Adipocyte (in vitro differentiated cells): ENCODE data around the gene SERPINA6.
"Not testable (repeated sequence)": the region's sequence is repeated elsewhere in the genome, so short reads cannot be mapped to it uniquely, and the experiment has no call there.

ENCODE experiments used
- DNase-seq: peaks from one replicate; pipeline ENCODE4 v3.0.0-alpha.2; 2015; ENCODE audit warnings: low read depth
- H3K27me3 ChIP-seq: replicated peaks from 2 replicates; pipeline ENCODE4 v1.7.0; 2013; ENCODE audit warnings: mild to moderate bottlenecking, low read length, moderate library complexity; ENCODE audit not compliant: control insufficient read depth, insufficient read depth
- H3K36me3 ChIP-seq: 2 replicates; pipeline ENCODE4 v1.7.0; 2013; ENCODE audit warnings: low read length, mild to moderate bottlenecking, moderate library complexity; ENCODE audit not compliant: control insufficient read depth, insufficient read depth, severe bottlenecking
- H3K4me1 ChIP-seq: 2 replicates; pipeline ENCODE4 v1.7.0; 2013; ENCODE audit warnings: mild to moderate bottlenecking, low read length, moderate library complexity; ENCODE audit not compliant: control insufficient read depth, insufficient read depth
- H3K4me3 ChIP-seq: 2 replicates; pipeline ENCODE4 v1.7.0; 2013; ENCODE audit warnings: mild to moderate bottlenecking, low read length, moderate library complexity
- H3K9ac ChIP-seq: 2 replicates; pipeline ENCODE4 v1.7.0; 2013; ENCODE audit warnings: mild to moderate bottlenecking, low read length, moderate library complexity
- H3K9me3 ChIP-seq: 2 replicates; pipeline ENCODE4 v1.7.0; 2013; ENCODE audit warnings: mild to moderate bottlenecking, low read length, moderate library complexity; ENCODE audit not compliant: control insufficient read depth

The SERPINA6 gene

DNA sequence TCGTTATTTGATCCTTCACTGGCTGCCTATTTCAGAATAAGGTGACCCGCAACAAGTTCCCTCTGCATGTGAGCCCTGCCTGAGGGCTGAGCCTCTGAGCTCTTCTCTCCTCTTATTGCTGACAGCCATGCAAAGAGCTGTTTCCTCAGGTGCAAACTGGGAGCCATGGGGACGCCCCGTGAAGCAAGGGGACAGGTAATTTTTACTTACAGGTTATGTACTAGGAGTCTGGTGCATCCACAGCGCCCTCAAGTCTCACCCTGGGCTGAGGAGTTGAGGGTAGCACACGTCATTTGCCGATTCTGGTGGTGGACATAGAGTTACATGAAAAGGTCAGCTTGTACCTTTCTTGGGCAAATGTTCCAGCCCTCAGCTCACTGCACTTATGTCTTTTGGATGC lies 26.1 kb upstream of the SERPINA6 start:
- Histone ChIP-seq H3K36me3 (no peaks in the 10 kb centered on the region), H3K9me3 (no peaks in the 10 kb centered on the region), H3K4me3 (no peak overlapping the region), H3K4me1 (peaks cover 16% of the 10 kb centered on the region), H3K27me3 (no peaks in the 10 kb centered on the region), H3K9ac (no peak overlapping the region)
- DNase-seq, result no peak

DNA sequence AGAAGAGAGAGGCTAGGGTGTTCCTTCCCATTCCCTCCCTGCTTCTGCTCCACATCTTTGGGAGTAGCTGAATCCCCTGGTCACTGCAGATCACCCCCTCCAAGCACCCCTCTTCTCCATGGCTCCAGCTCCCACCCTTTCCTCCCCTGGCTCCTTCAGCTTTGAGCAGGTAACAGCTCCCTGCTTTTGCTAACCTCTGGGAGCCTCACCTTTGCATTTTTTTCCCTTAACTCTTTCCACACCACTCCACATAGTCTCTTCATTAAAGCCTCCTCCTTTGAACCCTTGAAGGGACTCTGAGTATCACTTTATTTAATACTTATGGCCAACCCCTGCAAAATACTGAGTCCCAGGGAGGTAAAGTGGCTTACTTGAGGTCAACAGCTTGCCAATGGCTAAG lies 25.7 kb upstream of the SERPINA6 start:
- H3K9ac ChIP-seq, result no peak overlapping the region
- DNase-seq, result no peak
- peaks cover 20% of the 10 kb centered on the region for H3K4me1 ChIP-seq
- H3K9me3 ChIP-seq, result no peaks in the 10 kb centered on the region
- H3K4me3 ChIP-seq, result no peak overlapping the region
- no peaks in the 10 kb centered on the region for H3K27me3 ChIP-seq
- H3K36me3 ChIP-seq, result no peaks in the 10 kb centered on the region

DNA sequence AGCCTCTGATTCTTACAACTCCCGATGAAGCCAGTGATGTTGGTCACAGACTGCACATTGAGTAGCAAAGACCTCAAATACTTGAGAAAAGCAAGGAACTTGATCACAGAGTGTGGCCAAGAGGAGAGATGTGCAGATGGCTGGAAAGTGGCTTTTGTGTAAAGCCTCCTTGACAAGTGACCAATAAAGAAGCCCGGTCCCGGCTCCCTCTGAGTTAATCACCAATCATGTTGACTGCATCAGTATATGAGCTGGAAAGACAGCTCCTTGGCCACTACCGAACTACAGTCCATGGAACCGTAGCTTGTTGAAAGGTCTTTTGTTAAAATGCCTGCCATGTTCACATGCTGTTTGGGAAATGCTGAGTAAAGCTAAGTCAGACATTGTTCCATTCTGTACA lies 23.7 kb upstream of the SERPINA6 start:
- peaks cover 37% of the 10 kb centered on the region for H3K4me1 ChIP-seq
- no peak for DNase-seq
- no peaks in the 10 kb centered on the region for H3K27me3 ChIP-seq
- H3K4me3 ChIP-seq, result no peak overlapping the region
- H3K9ac ChIP-seq, result no peak overlapping the region
- no peaks in the 10 kb centered on the region for H3K9me3 ChIP-seq
- H3K36me3 ChIP-seq, result no peaks in the 10 kb centered on the region

DNA sequence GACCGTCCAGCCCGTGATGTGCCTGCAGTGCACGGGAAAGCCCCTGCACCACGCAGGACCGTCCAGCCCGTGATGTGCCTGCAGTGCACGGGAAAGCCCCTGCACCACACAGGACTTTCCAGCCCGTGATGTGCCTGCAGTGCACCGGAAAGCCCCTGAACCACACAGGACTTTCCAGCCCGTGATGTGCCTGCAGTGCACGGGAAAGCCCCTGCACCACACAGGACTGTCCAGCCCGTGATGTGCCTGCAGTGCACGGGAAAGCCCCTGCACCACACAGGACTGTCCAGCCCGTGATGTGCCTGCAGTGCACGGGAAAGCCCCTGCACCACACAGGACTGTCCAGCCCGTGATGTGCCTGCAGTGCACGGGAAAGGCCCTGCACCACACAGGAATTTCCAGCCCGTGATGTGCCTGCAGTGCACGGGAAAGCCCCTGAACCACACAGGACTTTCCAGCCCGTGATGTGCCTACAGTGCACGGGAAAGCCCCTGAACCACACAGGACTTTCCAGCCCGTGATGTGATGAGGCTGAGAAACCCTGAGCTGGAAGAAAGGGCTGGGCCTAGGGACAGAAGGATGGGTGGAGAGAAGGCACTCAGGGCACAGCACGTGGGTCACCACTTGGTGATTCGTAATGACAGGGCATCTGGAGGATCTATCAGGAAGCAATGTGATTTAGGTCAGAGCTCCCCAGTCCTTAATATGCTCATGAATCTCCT lies 23.1 kb upstream of the SERPINA6 start:
- not testable (repeated sequence) for H3K9me3 ChIP-seq, H3K27me3 ChIP-seq, H3K9ac ChIP-seq, H3K4me3 ChIP-seq, DNase-seq, H3K36me3 ChIP-seq
- peaks cover 41% of the 10 kb centered on the region for H3K4me1 ChIP-seq

DNA sequence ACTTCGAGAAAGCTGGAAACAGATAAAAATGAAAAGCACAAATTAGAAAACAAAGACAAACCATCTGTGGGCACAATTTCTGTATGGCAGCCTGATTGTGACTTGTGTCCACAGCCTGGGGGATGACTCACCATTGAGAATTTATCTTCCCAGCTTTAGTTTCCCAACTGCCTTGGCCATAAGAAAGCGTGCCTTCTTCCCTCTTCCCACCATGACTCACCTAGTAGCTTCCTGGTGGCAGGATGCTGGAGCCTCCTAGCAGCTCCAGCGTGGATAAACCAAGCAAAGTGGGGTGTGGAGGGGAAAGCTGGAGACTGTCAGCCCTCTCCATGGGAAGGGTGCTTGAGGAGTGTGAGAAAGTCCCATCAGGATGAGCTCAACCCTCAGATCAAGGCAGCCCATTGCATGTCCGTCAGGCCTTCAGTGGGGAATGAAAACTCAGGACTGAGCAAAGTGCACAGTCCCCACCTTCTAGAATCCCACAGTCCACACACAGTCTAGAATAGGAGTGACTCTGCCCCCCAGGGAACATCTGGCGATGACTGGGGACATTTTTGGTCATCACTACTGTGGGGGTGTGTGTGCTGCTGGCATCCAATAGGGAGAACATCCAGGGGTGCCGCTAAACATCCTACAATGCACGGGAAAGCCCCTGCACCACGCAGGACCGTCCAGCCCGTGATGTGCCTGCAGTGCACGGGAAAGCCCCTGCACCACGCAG lies 22.4 kb upstream of the SERPINA6 start:
- H3K4me1 ChIP-seq, result peaks cover 41% of the 10 kb centered on the region
- H3K9me3 ChIP-seq, result no peaks in the 10 kb centered on the region
- H3K9ac ChIP-seq, result no peak overlapping the region
- H3K27me3 ChIP-seq, result no peaks in the 10 kb centered on the region
- no peaks in the 10 kb centered on the region for H3K36me3 ChIP-seq
- peak; percentile 88 for DNase-seq
- H3K4me3 ChIP-seq, result no peak overlapping the region

DNA sequence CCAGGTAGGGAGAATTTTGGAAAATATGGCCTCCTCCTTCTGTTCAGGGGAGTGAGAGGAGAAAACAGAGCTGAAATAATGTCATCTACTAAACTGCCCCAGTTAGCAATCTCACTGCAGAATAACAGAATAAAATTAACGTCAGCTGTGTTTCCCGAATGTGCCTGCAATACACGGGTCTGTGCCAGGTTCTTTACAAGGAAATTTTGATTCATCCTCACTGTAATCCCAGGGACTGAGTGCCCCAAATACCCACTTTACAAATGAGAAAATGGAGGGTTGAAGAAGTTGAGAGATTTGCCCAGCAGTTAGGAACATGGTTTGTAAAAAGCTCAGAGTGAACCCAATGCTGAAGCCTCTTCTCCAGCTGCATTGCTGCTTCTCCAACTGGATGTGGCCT lies 21.3 kb upstream of the SERPINA6 start:
- DNase-seq, result no peak
- Histone ChIP-seq H3K9me3 (no peaks in the 10 kb centered on the region), H3K4me3 (no peak overlapping the region), H3K4me1 (peaks cover 41% of the 10 kb centered on the region), H3K27me3 (no peaks in the 10 kb centered on the region), H3K36me3 (no peaks in the 10 kb centered on the region), H3K9ac (no peak overlapping the region)

DNA sequence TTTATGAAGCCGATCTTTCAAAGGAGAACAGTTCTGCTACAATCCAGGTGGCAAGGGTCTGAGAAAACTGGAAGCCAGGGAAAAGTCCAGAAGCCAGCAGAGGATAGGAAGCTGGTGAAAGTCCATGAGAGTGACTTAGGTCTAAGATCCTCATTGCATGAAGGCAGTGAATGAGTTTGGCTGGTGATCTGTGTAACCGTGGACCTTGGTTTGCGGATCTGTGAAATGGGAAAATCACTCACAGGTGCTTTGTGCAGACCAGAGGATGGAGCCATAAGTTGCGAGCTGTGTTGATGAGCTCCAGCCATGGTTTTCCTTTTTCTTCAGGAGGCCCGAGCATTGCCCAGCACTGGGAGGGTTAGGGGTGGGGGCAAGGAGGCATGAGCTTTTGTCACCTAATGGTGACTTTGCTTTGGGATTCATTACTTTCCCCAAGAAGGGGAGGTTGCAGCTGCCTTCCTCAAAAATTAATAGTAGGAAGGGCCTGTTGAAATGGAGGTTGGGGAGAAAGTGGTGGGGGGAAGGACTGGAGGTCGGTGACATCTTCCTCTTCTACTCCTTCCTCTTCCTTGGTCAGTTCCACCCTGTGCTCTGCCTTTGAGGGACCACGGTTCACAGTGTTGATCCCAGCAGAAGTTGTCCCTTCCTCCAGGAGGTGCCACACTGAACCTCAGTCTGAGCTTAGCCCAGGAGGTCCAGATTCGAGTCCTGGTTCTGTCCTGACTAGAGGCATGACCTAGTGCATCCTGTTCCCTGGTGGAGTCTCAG lies 20.3 kb upstream of the SERPINA6 start:
- Histone ChIP-seq H3K9me3 (no peaks in the 10 kb centered on the region), H3K9ac (no peak overlapping the region), H3K4me1 (peaks cover 41% of the 10 kb centered on the region), H3K27me3 (no peaks in the 10 kb centered on the region), H3K4me3 (no peak overlapping the region), H3K36me3 (no peaks in the 10 kb centered on the region)
- no peak for DNase-seq

DNA sequence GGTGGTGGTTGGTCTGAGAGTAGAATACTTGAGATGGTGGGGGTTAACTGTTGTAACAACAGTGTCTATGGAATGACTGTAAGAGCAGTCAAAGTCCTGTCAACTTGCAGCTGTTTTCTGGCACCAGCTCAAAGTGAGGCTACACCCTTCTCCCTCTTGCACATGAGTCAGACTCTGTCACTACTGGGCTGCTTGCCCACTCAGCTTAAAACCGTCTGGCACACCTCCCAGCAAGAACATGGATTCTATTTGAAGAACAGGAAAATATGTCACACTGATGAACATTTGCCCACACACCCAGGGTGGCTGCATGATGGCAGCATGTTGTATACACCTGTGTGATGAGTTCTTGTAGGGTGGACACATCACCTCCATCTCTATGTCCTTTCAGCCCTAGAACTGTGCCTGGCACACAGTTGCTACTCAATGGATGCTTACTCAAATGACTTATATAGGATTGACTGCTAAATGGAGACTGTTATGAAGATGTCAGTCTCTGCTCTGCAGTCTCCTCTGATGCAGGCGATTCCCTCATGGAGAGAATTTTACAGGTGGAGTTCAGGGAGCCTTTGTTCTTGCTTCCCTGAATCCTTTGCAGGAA lies 19.3 kb upstream of the SERPINA6 start:
- H3K9ac ChIP-seq, result peak overlapping the region; percentile 32
- DNase-seq, result peak; percentile 99

DNA sequence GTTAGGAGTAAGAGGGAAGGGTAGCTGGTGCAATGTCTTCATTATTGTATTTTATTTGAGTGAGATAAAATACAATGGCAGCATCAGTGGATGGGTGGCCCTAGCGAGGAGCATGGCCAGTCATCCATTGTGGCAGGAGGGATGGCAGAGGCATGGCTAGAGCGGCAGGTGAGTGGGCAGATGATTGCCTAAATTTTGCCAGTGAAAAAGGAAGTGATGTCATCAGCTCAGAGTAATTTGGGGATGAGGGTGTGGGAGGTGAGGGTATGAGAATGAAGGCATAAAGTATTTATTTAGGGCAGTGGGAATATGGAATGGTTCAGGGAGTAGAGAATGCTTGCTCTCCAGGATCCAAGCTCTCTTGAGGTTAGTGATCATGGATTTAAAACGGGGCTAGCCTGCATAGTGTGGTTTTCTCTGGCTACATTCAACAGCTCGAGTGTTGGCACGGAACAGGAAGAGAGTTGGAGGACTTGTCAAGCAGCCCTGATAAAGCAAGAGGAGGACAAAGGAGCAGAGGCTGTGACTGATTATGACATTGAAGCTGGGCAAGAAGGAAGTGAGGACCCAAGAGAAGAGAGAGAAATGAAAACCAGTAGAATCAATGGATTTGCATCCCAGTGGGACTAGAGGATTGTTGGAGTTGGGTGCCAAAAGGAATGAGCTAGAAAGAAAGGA lies 18.7 kb upstream of the SERPINA6 start:
- H3K4me1 ChIP-seq, result peaks cover 48% of the 10 kb centered on the region
- no peaks in the 10 kb centered on the region for H3K9me3 ChIP-seq
- H3K4me3 ChIP-seq, result peak overlapping the region; percentile 42
- DNase-seq, result no peak
- H3K9ac ChIP-seq, result peak overlapping the region; percentile 32
- H3K36me3 ChIP-seq, result no peaks in the 10 kb centered on the region
- no peaks in the 10 kb centered on the region for H3K27me3 ChIP-seq

More for the DNA sequence above, 19.3 kb upstream of the SERPINA6 start:
- Histone ChIP-seq H3K4me1 (peaks cover 42% of the 10 kb centered on the region), H3K4me3 (peak overlapping the region; percentile 42), H3K36me3 (no peaks in the 10 kb centered on the region), H3K27me3 (no peaks in the 10 kb centered on the region), H3K9me3 (no peaks in the 10 kb centered on the region)

DNA sequence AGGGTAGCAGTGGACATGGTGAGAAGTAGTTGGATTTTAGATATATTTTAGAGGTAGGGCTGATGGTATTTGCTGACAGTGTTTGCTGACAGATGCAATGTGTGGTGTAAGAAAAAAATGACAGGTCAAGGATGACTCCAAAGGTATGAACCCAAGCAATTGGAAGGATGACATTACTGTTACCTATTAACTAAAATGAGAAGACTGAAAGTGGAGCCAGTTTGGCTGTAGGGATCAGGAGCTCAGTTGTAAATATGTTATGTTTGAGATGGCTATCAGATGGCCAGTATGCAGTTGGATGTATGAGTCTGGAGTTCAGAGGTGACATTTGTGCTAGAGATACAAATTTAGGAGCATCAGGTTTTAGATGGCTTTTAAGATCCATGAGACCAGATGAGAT lies 17.4 kb upstream of the SERPINA6 start:
- Histone ChIP-seq H3K9ac (no peak overlapping the region), H3K9me3 (no peaks in the 10 kb centered on the region), H3K36me3 (no peaks in the 10 kb centered on the region), H3K4me1 (peaks cover 49% of the 10 kb centered on the region), H3K4me3 (no peak overlapping the region), H3K27me3 (no peaks in the 10 kb centered on the region)
- DNase-seq, result no peak
